GM23338 (cell line): ENCODE measurements around the gene POLR2F. TPM values are rescaled to one million over a fixed set of nuclear protein-coding genes. Genes with fewer than 3 reads are reported as not detected.

Experiments
- ATAC-seq: fragments of 200-7000 bp; cut with Tn5 transposase; 3 replicates; pipeline ENCODE4 v1.9.1; 2020
- DNase-seq: peaks from one replicate; pipeline ENCODE4 v3.0.0-alpha.2; 2015; ENCODE audit warnings: low spot score
- H2AFZ ChIP-seq: fragments of 200-600 bp; sonication (generic); 2 replicates; pipeline ENCODE4 v1.8.0; 2016; ENCODE audit warnings: antibody characterized with exemption, mild to moderate bottlenecking, moderate library complexity
- H3F3A ChIP-seq: fragments of 200-600 bp; sonication (generic); replicated peaks from 2 replicates; pipeline ENCODE4 v1.8.0; 2017; ENCODE audit warnings: antibody characterized with exemption, mixed run types, low read depth
- H3K27ac ChIP-seq: fragments of 200-600 bp; sonication (generic); 2 replicates; pipeline ENCODE4 v1.6.1; 2016; ENCODE audit warnings: low read depth
- H3K27me3 ChIP-seq: fragments of 200-600 bp; sonication (generic); 2 replicates; pipeline ENCODE4 v1.8.0; 2016; ENCODE audit warnings: mild to moderate bottlenecking, mixed run types, moderate library complexity; ENCODE audit not compliant: insufficient read depth
- H3K36me3 ChIP-seq: fragments of 200-600 bp; sonication (generic); 2 replicates; pipeline ENCODE4 v1.8.0; 2016; ENCODE audit warnings: mild to moderate bottlenecking; ENCODE audit not compliant: insufficient read depth
- H3K4me1 ChIP-seq: fragments of 200-600 bp; sonication (generic); 2 replicates; pipeline ENCODE4 v1.8.0; 2016; ENCODE audit warnings: mild to moderate bottlenecking, moderate library complexity; ENCODE audit not compliant: insufficient read depth
- H3K4me2 ChIP-seq: fragments of 200-600 bp; sonication (generic); 2 replicates; pipeline ENCODE4 v1.7.1; 2017; ENCODE audit warnings: mixed run types
- H3K4me3 ChIP-seq: fragments of 200-600 bp; sonication (generic); 2 replicates; pipeline ENCODE4 v1.6.1; 2016; ENCODE audit warnings: mixed run types
- H3K79me2 ChIP-seq: fragments of 200-600 bp; sonication (generic); replicated peaks from 2 replicates; pipeline ENCODE4 v1.8.0; 2017; ENCODE audit warnings: mild to moderate bottlenecking; ENCODE audit not compliant: insufficient read depth
- H3K9me2 ChIP-seq: fragments of 200-600 bp; sonication (generic); 2 replicates; pipeline ENCODE4 v1.8.0; 2017; ENCODE audit not compliant: insufficient read depth
- H4K20me1 ChIP-seq: fragments of 200-600 bp; sonication (generic); replicated peaks from 2 replicates; pipeline ENCODE4 v1.8.0; 2017; ENCODE audit warnings: mild to moderate bottlenecking; ENCODE audit not compliant: insufficient read depth
- H3K27ac Mint-ChIP-seq: 2 replicates; pipeline ENCODE4 v1.8.0; 2020; ENCODE audit warnings: inconsistent platforms, mild to moderate bottlenecking, moderate library complexity, mixed read lengths
- H3K27me3 Mint-ChIP-seq: 3 replicates; pipeline ENCODE4 v1.8.0; 2022; ENCODE audit warnings: low read depth, mild to moderate bottlenecking, moderate library complexity, mixed read lengths, inconsistent platforms; ENCODE audit not compliant: insufficient read depth, poor library complexity
- H3K36me3 Mint-ChIP-seq: 3 replicates; pipeline ENCODE4 v1.8.0; 2021; ENCODE audit warnings: low read depth, mild to moderate bottlenecking, inconsistent platforms, moderate library complexity, mixed read lengths
- H3K4me1 Mint-ChIP-seq: 3 replicates; pipeline ENCODE4 v1.8.0; 2020; ENCODE audit warnings: mild to moderate bottlenecking, inconsistent platforms, mixed read lengths
- H3K4me3 Mint-ChIP-seq: 3 replicates; pipeline ENCODE4 v1.8.0; 2021; ENCODE audit warnings: moderate library complexity, mild to moderate bottlenecking, inconsistent platforms, mixed read lengths
- H3K9me3 Mint-ChIP-seq: 3 replicates; pipeline ENCODE4 v1.8.0; 2020; ENCODE audit warnings: moderate library complexity, mild to moderate bottlenecking, inconsistent platforms, mixed read lengths
- CREB1 ChIP-seq: fragments of 250-450 bp; sonication (Bioruptor Pico); IDR thresholded peaks from 2 replicates; pipeline ENCODE4 v1.5.0; 2020; ENCODE audit warnings: low read depth, mild to moderate bottlenecking, moderate library complexity
- EZH2 ChIP-seq: fragments of 200-600 bp; sonication (generic); IDR thresholded peaks from one replicate; pipeline ENCODE4 v1.8.0; 2017; ENCODE audit warnings: antibody characterized with exemption, mild to moderate bottlenecking, low read depth; ENCODE audit not compliant: unreplicated experiment
- EZH2phosphoT487 ChIP-seq: fragments of 200-600 bp; sonication (generic); IDR thresholded peaks from one replicate; pipeline ENCODE4 v1.8.1; 2018; ENCODE audit warnings: antibody characterized with exemption; ENCODE audit not compliant: unreplicated experiment
- JUNB ChIP-seq: IDR thresholded peaks from one replicate; pipeline ENCODE4 v1.6.1; 2016; ENCODE audit warnings: antibody characterized with exemption; ENCODE audit not compliant: unreplicated experiment
- NANOG ChIP-seq: IDR thresholded peaks from 2 replicates; pipeline ENCODE4 v1.6.1; 2016; ENCODE audit warnings: antibody characterized with exemption, borderline replicate concordance
- POLR2AphosphoS5 ChIP-seq: IDR thresholded peaks from 2 replicates; pipeline ENCODE4 v1.6.1; 2016; ENCODE audit warnings: antibody characterized with exemption, low read depth
- STAT1 ChIP-seq: IDR thresholded peaks from one replicate; pipeline ENCODE4 v1.6.1; 2016; ENCODE audit warnings: antibody characterized with exemption; ENCODE audit not compliant: unreplicated experiment
- ZNF114 ChIP-seq: fragments of 250-450 bp; sonication (Bioruptor Pico); IDR thresholded peaks from 2 replicates; pipeline ENCODE4 v1.5.0; 2020; ENCODE audit warnings: mild to moderate bottlenecking, moderate library complexity
- ZNF331 ChIP-seq: fragments of 250-450 bp; sonication (Bioruptor Pico); IDR thresholded peaks from 2 replicates; pipeline ENCODE4 v1.5.0; 2020; ENCODE audit warnings: low read depth, mild to moderate bottlenecking, moderate library complexity
- polyA plus RNA-seq: library from polyadenylated mRNA; unstranded; fragments of >200 nt; fragmentation: Nextera tagmentation; extraction: Ambion mirVana; gene quantifications from 2 replicates; pipeline ENCODE4 v1.2.1, GENCODE V29; 2016
- total RNA-seq: library from RNA; depleted of rRNA; stranded (reverse); fragments of >200 nt; shearing (Covaris generic); gene quantifications from 2 replicates; pipeline ENCODE4 v1.2.3, GENCODE V29; 2014
- TF ChIP-seq, protein P1 (sequence below): IDR thresholded peaks from 2 replicates; pipeline ENCODE4 v1.6.1; 2016; ENCODE audit warnings: antibody characterized with exemption
- TF ChIP-seq, protein P2 (sequence below): IDR thresholded peaks from one replicate; pipeline ENCODE4 v1.6.1; 2018; ENCODE audit warnings: antibody characterized with exemption; ENCODE audit not compliant: unreplicated experiment
- TF ChIP-seq, protein P3 (sequence below): fragments of 250-450 bp; sonication (Bioruptor Pico); IDR thresholded peaks from 2 replicates; pipeline ENCODE4 v1.5.0; 2020; ENCODE audit warnings: mild to moderate bottlenecking, moderate library complexity
- TF ChIP-seq, protein P4 (sequence below), 2 experiments: fragments of 200-600 bp in 1 of 2; sonication (generic) in 1 of 2; conservative IDR thresholded peaks; 2 replicates each; pipeline versions ENCODE4 v1.5.1 to v1.6.1; 2016 to 2017; ENCODE audit warnings: antibody characterized with exemption in 2 of 2, low read depth in 2 of 2, mild to moderate bottlenecking in 2 of 2, moderate library complexity in 1 of 2

The POLR2F gene
- total and polyA plus RNA-seq, 2 experiments from 2014 or later = 144 to 429 TPM

DNA sequence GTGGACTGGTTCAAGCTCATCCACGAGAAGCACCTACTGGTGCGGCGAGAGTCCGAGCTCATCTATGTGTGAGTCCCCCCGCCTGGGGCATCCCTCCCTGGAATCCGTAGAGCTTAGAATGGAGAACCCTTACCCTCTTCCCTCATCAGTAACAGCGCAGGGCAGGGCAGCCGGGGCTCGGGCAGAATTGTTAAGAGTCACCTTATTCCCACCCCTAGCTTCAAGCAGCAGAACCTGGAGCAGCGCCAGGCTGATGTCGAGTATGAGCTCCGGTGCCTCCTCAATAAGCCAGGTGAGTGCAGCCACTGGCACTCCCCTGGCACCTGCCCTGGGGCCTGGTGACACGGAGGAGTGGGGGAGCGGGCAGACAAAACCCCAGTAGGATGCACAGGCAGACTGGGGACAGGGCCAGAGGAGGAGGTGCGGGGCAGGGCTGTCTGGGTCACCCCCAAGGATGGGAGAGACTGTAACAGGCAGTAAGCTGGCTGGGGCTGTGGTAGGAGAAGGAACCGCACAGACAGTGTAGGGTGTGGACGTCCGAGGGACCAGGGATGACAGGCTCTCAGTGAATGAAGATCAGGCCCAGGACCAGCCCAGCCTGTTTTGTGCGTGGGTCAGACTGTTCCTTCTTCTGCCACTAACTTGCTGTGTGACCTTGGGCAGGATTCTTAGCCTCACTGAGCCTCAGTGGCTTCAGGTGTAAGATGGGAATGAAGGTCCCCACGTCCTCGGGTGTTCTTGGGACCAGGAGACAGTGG, 20.5 kb upstream of the POLR2F start:
- H2AFZ ChIP-seq = no peak overlapping the region

More for the DNA sequence above, 20.5 kb upstream of the POLR2F start:
- Histone ChIP-seq H3K27me3 (no peaks in the 10 kb centered on the region), H3K4me2 (no peak overlapping the region), H3F3A (0 out of 2 replicates have a peak, but pooled peaks cover 7% of the 10 kb centered on the region), H4K20me1 (no peaks in the 10 kb centered on the region; the same call in 1 of the 2 replicates), H3K9me2 (no peaks in the 10 kb centered on the region), H3K27ac (no peak overlapping the region), H3K4me3 (no peak overlapping the region), H3K79me2 (no peaks in the 10 kb centered on the region), H3K36me3 (0 out of 2 replicates have a peak, but pooled peaks cover 5% of the 10 kb centered on the region), H3K4me1 (no peaks in the 10 kb centered on the region)
- Mint-ChIP-seq H3K27ac (peak overlapping the region; percentile 73; the same call in 1 of the 2 replicates), H3K27me3 (peaks cover 11% of the 10 kb centered on the region), H3K4me1 (peaks cover 9% of the 10 kb centered on the region), H3K36me3 (peaks cover 21% of the 10 kb centered on the region), H3K9me3 (no peaks in the 10 kb centered on the region), H3K4me3 (no peak overlapping the region)
- ATAC-seq (no peak), DNase-seq (no peak)
- no peak for TF ChIP-seq CREB1
- TF ChIP-seq ZNF331 (CRISPR knock-in tag) = no peak
- TF ChIP-seq, protein P1, sequence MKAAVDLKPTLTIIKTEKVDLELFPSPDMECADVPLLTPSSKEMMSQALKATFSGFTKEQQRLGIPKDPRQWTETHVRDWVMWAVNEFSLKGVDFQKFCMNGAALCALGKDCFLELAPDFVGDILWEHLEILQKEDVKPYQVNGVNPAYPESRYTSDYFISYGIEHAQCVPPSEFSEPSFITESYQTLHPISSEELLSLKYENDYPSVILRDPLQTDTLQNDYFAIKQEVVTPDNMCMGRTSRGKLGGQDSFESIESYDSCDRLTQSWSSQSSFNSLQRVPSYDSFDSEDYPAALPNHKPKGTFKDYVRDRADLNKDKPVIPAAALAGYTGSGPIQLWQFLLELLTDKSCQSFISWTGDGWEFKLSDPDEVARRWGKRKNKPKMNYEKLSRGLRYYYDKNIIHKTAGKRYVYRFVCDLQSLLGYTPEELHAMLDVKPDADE = no peak
- no peak for TF ChIP-seq EZH2phosphoT487
- TF ChIP-seq, protein P2, sequence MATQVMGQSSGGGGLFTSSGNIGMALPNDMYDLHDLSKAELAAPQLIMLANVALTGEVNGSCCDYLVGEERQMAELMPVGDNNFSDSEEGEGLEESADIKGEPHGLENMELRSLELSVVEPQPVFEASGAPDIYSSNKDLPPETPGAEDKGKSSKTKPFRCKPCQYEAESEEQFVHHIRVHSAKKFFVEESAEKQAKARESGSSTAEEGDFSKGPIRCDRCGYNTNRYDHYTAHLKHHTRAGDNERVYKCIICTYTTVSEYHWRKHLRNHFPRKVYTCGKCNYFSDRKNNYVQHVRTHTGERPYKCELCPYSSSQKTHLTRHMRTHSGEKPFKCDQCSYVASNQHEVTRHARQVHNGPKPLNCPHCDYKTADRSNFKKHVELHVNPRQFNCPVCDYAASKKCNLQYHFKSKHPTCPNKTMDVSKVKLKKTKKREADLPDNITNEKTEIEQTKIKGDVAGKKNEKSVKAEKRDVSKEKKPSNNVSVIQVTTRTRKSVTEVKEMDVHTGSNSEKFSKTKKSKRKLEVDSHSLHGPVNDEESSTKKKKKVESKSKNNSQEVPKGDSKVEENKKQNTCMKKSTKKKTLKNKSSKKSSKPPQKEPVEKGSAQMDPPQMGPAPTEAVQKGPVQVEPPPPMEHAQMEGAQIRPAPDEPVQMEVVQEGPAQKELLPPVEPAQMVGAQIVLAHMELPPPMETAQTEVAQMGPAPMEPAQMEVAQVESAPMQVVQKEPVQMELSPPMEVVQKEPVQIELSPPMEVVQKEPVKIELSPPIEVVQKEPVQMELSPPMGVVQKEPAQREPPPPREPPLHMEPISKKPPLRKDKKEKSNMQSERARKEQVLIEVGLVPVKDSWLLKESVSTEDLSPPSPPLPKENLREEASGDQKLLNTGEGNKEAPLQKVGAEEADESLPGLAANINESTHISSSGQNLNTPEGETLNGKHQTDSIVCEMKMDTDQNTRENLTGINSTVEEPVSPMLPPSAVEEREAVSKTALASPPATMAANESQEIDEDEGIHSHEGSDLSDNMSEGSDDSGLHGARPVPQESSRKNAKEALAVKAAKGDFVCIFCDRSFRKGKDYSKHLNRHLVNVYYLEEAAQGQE = no peak
- no peak for TF ChIP-seq STAT1
- TF ChIP-seq NANOG = no peak
- TF ChIP-seq ZNF114 (CRISPR knock-in tag) = no peak
- TF ChIP-seq JUNB = no peak
- TF ChIP-seq, protein P3, sequence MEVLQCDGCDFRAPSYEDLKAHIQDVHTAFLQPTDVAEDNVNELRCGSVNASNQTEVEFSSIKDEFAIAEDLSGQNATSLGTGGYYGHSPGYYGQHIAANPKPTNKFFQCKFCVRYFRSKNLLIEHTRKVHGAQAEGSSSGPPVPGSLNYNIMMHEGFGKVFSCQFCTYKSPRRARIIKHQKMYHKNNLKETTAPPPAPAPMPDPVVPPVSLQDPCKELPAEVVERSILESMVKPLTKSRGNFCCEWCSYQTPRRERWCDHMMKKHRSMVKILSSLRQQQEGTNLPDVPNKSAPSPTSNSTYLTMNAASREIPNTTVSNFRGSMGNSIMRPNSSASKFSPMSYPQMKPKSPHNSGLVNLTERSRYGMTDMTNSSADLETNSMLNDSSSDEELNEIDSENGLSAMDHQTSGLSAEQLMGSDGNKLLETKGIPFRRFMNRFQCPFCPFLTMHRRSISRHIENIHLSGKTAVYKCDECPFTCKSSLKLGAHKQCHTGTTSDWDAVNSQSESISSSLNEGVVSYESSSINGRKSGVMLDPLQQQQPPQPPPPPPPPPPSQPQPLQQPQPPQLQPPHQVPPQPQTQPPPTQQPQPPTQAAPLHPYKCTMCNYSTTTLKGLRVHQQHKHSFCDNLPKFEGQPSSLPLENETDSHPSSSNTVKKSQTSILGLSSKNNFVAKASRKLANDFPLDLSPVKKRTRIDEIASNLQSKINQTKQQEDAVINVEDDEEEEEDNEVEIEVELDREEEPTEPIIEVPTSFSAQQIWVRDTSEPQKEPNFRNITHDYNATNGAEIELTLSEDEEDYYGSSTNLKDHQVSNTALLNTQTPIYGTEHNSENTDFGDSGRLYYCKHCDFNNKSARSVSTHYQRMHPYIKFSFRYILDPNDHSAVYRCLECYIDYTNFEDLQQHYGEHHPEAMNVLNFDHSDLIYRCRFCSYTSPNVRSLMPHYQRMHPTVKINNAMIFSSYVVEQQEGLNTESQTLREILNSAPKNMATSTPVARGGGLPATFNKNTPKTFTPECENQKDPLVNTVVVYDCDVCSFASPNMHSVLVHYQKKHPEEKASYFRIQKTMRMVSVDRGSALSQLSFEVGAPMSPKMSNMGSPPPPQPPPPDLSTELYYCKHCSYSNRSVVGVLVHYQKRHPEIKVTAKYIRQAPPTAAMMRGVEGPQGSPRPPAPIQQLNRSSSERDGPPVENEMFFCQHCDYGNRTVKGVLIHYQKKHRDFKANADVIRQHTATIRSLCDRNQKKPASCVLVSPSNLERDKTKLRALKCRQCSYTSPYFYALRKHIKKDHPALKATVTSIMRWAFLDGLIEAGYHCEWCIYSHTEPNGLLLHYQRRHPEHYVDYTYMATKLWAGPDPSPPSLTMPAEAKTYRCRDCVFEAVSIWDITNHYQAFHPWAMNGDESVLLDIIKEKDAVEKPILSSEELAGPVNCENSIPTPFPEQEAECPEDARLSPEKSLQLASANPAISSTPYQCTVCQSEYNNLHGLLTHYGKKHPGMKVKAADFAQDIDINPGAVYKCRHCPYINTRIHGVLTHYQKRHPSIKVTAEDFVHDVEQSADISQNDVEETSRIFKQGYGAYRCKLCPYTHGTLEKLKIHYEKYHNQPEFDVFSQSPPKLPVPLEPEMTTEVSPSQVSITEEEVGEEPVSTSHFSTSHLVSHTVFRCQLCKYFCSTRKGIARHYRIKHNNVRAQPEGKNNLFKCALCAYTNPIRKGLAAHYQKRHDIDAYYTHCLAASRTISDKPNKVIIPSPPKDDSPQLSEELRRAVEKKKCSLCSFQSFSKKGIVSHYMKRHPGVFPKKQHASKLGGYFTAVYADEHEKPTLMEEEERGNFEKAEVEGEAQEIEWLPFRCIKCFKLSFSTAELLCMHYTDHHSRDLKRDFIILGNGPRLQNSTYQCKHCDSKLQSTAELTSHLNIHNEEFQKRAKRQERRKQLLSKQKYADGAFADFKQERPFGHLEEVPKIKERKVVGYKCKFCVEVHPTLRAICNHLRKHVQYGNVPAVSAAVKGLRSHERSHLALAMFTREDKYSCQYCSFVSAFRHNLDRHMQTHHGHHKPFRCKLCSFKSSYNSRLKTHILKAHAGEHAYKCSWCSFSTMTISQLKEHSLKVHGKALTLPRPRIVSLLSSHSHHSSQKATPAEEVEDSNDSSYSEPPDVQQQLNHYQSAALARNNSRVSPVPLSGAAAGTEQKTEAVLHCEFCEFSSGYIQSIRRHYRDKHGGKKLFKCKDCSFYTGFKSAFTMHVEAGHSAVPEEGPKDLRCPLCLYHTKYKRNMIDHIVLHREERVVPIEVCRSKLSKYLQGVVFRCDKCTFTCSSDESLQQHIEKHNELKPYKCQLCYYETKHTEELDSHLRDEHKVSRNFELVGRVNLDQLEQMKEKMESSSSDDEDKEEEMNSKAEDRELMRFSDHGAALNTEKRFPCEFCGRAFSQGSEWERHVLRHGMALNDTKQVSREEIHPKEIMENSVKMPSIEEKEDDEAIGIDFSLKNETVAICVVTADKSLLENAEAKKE (CRISPR knock-in tag) = no peak
- TF ChIP-seq EZH2 = no peak
- TF ChIP-seq, protein P4, sequence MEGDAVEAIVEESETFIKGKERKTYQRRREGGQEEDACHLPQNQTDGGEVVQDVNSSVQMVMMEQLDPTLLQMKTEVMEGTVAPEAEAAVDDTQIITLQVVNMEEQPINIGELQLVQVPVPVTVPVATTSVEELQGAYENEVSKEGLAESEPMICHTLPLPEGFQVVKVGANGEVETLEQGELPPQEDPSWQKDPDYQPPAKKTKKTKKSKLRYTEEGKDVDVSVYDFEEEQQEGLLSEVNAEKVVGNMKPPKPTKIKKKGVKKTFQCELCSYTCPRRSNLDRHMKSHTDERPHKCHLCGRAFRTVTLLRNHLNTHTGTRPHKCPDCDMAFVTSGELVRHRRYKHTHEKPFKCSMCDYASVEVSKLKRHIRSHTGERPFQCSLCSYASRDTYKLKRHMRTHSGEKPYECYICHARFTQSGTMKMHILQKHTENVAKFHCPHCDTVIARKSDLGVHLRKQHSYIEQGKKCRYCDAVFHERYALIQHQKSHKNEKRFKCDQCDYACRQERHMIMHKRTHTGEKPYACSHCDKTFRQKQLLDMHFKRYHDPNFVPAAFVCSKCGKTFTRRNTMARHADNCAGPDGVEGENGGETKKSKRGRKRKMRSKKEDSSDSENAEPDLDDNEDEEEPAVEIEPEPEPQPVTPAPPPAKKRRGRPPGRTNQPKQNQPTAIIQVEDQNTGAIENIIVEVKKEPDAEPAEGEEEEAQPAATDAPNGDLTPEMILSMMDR (conservative IDR thresholded peaks at IDR 0.05; ENCODE audit: low read depth in 2 of 2) = no peak
- TF ChIP-seq POLR2AphosphoS5 = no peak
